Epithelial cell of alveolus of lung (primary cell): Measurements from ENCODE around the gene ACBD5. TPM values are rescaled to one million over a fixed set of nuclear protein-coding genes. Genes with fewer than 3 reads are reported as not detected.

Experiments
- total RNA-seq: library from RNA; depleted of rRNA; stranded (reverse); fragments of >200 nt; gene quantifications from 2 replicates; pipeline ENCODE4 v1.2.1, GENCODE V29; 2015

Gene ACBD5
- 8.9 and 10.3 TPM in 2 replicates for total RNA-seq

GRCh38 chr10:27240212-27241009, at the start of gene ACBD5:
ACBD5 (minus strand) TSS chr10:27240797; CDS start chr10:27240688, 109 bp downstream.

GRCh38 chr10:27155066-27155754, 85.4 kb downstream of the ACBD5 start, which contains the start of gene MASTL:
MASTL (plus strand) TSS chr10:27155352; CDS start chr10:27155427, 75 bp downstream.

Other genes with a start within 250 kb of the ACBD5 start
- 3.7 and 8.9 TPM in 2 replicates for gene ANKRD26, start 140.3 kb downstream of the ACBD5 start, total RNA-seq
- 80.4 and 85.5 TPM in 2 replicates for gene YME1L1, start 86.4 kb downstream of the ACBD5 start, total RNA-seq
- 15.9 and 17.3 TPM in 2 replicates for gene MASTL, start 85.4 kb downstream of the ACBD5 start, total RNA-seq